CD4-positive, alpha-beta T cell treated with Interleukin-6 for 4 hours (primary cell): ENCODE results near the gene PWP2.
"Not testable (repeated sequence)": the region's sequence is repeated elsewhere in the genome, so short reads cannot be mapped to it uniquely, and the experiment has no call there.

ENCODE experiments used
- DNase-seq: peaks from one replicate; pipeline ENCODE4 v3.0.0-alpha.2; 2020; ENCODE audit warnings: mixed read lengths

Gene PWP2

DNA sequence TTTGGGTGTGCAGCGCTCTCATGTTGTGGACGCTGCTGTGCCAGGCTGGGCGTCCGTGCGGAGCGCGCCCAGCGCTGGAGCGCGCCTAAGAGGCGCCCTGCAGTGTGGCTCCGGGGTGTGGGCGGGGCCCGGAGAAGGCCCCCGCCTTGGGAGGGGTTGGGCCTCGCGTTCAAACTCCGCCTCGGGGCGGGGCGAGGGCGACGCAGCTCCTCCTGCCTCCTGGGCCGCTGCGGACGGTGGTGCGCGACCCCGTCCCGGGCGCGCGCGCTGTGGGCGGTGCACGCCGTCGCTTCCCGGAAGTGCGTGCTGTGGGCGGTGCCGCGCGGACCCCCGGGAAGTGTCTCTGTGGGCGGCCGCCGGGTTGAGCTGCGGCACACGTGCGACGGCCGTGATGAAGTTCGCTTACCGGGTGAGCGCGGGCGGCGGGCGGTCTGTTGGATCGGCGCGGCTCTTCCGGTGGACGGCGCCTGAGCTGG is at the start of gene PWP2:
PWP2 (plus strand) TSS at position 374 of the 476 bp plus-strand sequence; CDS start at position 392, 18 bp downstream.
- not testable (repeated sequence) for DNase-seq

DNA sequence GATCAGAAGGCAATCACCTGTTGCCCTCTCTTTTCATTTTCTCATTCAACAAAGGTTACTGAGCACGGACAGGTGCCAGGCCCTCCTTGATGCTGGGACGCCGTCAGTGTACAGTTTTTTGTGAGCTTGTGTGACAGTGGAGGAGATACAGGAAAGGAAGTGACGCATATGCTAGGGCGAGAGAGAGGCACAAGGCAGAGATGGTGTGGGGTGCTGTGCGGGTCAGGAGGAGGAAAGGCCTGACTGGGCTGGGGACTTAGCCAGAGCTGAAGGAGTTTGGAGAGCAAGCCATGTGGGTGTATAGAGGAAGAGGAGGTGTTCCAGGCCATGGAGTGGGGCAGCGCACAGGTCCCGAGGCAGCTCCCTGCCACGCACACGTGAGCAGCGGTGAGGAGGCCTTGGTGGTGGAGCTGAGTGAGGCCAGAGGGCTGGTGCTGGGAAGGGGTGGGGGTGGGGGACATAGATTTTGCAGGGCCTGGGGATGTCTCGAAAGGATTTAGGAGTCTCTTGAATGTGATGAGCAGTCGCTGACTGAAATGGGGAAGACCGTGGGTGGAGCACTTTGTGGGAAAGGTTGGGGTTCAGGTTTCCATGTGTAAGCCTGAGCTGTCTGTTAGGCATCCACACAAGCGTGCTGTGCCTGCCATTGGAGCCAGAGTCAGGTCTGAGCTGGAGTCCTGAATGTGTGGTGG is 49.1 kb upstream of the PWP2 start:
- DNase-seq, result peak; percentile 28

DNA sequence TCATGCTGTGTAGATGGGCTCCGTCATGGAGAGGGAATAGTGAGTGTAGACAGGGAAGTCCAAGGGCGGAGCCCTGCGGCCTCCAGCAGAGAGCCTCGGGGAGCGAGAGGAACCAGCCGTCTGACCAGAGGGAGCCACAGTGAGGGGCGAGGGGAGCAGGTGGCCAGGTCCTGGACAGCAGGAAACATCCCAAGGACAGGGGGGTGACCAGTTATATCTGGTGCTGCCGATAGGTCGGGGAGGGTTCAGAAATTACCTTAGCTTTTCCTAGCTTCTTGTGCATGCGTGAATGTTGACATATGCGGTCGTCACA is 48.6 kb upstream of the PWP2 start:
- no peak for DNase-seq

DNA sequence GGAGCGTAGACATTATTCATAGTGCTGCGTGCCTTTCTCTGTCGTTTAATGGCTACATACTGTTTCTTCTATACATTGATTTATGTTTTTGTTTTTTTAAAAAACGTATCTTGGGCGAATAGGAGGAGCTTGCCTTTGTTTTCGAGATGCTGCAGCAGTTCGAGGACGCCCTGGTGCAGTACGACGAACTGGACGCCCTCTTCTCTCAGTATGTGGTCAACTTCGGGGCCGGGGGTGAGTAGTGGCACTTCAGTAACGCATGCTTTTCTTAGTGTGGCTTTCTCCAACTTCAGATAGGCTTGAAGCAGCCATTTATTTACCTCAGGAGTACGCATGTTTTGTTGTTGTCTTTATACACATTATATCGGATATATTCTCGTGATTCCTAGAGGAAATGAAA is 48.2 kb upstream of the PWP2 start:
- no peak for DNase-seq

DNA sequence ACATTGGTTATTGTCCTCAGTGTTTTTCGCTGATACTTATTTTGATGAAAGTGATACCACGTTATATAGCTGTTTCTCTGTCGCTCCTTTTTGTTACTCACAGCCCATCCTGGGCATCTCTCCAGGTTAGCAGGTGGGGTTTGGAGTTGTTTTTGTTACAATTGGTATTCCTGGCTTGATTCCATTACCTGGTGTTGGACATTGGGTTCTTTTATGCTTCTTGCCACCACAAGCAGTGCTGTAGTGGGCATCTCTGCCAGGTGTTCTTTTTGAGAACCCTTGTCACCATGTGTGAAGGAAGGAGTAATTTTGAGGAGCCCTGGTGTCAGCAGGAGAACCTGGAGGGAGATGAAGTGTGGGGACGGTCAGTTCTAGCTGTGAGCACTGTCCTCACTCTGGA is 47.5 kb upstream of the PWP2 start:
- no peak for DNase-seq

DNA sequence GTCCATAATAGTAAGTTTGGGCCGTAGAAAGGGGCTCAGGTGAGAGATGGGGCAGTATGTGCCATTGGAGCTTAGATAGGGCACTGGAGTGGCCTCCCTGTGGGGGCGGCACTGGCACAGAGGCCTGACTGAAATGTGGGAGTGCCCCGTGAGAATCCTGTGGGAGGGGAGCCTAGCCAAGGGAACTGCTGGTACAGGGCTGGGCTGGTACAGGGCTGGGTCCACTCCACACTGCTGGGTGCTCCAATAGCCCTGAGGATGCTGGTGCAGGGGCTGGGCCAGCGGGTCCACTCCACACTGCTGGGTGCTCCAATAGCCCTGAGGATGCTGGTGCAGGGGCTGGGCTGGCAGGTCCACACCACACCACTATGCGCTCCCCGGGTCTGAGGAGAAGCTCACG is 44.8 kb upstream of the PWP2 start:
- DNase-seq, result no peak

DNA sequence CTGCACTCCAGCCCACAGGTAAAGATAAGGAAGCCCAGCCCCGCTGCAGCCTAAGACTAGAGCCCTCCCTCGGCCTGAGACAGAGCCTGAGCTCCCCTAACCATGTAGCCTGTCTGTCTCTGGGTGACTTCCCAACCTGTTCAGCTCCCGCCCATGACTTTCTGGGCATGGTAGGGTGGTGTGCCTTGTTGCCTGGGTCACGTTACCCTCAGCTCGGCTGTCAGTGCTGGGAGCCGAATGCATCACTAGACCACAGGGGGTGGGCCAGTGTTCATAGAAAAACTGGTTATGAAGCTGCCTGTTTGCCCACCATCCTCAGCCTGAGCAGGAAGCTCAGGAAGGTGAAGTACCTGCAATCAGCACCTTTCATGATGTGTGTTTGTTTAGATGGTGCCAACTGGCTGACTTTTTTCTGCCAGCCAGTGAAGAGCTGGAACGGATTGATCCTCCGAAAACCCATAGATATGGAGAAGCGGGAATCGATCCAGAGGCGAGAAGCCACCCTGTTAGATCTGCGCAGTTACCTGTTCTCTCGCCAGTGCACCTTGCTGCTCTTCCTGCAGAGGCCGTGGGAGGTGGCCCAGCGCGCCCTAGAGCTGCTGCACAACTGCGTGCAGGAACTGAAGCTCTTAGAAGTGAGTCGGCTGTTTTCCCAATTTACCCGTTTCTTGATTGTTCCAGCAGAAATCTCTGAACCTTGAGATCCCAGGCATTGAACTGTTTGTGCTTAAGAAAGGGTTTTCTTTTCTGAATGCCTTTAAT is 43.9 kb upstream of the PWP2 start:
- no peak for DNase-seq

DNA sequence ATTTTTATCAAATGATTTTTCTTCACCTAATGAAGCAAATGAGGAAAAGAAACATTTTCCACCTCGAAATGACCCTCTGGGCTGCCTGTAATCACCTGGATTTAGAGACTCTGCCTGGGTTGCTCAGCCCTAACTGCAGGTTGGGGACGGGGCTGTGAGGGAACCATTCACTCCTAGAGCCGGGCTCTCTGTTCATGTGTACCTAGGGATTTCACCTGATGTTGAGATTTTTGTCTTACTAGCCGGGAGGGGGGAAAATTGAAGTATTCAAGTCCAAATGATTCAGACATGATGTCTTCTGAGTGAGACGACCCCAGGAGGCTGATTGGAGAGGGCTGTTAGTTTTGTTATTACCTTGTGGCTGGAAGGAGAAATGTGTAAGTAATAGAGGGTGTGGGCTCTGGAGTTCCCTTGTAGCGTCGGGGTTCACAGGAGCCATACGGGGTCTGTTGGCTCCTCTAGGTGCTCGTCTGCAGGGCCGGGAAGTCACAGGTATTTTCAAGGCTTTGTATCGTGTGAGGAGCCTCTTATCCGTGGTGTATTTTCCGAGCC is 42.3 kb upstream of the PWP2 start:
- no peak for DNase-seq

DNA sequence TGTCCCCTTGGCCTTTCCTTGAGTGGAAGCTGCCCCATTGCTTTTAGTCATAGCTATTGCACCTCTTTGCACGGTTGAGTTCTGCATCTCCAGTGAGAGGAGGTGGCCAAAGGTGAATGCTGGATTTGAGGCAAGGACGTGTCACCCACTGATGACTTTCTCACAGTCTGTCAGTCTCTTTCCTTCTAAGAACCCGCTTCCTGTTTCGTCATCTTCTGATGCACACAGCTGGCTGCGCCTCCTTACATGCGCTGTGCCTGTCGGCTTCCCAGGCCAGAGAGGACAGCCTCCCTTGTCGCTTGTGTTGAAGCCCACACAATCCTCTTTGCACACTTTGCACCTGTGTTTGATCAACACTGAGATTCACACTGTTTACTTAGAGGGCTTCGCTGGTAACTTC is 41.8 kb upstream of the PWP2 start:
- DNase-seq, result peak; percentile 81

DNA sequence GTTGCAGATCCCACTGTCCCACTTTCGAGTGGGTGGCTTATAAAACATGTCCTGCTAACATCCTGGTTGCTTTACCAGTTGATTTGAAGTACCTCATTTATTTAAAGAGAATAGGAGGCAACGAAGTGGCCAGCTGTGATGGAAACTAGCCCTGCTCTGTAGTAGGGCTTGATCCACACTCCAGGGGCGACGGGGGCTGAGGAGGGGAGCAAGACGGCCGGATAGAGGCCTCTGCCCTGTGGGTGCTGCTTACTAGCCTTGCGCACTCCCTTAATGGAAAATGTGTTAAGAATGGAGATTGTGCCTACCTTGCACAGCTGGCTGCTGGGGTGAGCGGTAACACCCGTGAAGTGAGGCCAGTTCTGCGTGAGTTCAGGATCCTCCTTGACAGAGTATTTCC is 41.1 kb upstream of the PWP2 start:
- no peak for DNase-seq

DNA sequence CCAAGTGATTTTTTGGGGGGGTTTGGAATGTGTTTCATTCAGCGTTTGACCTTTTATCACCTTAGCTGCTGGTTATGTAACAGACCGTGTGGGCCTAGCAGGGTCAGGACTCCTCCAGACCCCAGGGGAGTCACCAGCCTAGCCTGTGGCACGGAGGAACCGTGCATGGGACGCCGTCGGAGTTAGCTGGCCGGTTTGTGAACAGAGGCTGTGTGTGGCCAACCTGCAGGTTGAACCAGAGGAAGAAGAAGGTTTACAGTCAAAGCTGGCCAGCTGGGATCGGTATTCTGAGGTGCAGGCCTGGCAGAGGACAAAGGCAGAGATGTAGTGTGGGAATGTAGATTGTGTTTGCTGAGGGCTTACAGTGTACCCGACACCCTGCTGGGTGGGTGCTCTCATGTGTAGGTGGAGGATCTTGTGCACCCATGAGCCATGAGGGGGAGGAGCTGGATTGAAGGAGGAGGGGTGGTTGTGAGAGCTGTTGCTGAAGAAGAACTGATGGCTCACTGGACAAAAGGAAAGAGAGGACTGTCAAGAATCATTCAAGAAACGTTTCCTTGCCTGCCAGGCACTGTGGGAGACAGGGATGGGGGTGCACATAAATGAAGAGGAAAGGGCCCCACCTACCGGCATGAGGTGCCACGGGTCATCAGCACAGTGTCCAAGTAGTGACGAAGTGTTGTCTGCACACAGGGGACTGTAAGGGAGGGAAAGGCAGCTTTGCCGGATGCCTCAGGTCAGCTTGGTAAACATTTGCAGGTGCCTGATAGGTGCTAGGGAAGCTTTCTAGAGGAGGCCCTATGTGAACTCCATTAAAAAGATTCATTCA is 40.0 kb upstream of the PWP2 start:
- DNase-seq, result no peak

DNA sequence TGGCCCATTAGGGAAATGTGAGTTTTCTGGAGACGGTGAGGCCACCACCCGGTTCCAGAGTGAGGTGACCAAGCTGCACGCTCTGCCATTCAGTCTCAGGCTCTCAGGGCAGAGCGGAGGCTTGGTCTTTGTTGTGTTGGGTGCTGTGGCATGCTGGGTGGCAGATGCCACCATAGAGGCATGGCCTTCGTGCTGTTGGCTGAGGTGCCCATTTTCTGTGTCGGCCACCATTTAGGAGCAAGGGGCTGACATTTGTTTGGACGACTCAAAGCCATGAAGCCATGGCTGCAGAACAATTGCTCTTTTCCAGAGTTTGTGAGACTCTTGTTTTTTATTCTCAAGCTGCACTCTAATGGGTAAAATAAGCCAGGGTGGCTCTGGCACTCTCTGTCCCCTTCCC is 36.8 kb upstream of the PWP2 start:
- DNase-seq, result no peak

DNA sequence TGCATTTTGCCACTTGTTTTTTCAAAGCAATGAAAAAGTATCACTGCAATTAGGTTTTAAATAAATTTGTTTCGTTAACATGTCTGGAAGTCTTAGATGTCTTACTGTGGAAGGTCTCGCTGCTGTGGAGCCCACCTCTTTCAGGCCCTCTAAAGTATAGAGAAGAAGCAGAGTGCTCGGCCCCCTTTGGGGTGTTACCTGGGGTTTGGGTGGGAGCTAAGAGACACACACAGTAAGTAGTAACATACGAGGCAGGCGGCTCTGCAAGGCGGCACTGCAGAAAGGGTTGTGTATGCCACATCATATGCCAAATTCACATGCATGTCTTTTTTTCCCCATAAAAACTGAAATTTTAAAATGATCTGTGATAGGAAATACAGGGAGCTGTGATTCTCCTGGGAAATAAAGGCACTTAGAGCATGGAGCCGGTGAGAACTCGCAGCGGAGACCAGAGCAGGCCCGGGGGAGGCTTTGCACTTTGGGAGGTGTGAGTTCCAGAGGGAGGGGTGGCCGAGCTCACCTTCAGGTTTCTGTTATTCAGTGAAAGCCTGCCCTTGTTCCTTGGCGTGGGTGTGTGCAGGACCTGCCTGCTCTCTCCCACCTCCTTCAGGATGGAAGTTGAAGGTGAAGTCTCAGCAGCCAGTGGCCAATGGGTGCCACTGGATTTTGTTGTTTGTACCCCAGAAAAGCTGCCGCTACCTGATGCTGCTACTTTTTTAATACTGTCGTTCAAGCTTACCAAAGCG is 35.7 kb upstream of the PWP2 start:
- no peak for DNase-seq

DNA sequence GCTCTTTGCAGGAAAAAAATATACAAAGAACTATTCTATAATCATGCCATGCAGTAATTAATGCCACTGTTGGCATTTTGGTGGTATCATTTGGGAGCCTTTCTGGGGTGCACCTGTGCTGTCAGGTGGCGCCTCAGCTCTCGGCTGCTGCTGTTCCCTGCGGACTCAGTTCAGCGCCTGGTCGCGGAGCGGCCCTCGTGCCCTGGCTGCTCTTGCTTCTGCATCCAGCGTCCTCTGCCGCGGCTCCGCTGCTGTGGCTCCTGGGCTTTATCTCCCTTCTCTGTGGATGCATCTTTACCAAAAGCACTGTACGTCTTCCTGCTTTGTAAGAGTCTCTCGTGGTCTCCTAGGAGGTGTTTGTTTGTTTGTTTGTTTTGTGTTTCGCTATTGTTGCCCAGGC is 35.1 kb upstream of the PWP2 start:
- no peak for DNase-seq

DNA sequence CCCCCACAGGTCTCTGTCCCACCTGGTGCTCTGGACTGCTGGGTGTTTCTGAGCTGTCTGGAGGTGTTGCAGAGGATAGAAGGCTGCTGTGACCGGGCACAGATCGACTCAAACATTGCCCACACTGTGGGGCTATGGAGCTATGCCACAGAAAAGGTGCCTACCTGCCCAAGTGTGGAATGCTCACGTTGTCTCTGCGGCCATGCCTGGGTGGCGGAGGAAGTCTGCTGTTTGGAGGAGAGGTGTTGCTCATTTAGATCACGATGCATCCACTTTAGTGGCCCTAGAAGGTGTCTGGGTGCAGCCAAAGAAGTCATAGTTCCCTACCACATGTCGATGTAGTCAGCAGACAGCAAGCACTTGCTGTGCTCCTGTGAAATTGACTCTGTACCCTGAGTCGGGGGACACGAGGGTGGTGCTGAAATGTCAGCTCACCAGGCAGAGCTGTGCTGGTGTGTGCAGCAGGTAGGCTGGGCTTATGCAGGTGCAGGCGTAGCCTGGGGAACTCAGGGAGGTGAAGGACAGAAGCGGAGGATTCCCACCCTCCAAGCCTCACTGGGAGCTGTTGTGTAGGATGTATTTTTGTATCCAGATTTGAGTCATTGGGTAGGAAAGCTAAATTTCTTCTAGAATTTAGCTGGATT is 32.8 kb upstream of the PWP2 start:
- no peak for DNase-seq

DNA sequence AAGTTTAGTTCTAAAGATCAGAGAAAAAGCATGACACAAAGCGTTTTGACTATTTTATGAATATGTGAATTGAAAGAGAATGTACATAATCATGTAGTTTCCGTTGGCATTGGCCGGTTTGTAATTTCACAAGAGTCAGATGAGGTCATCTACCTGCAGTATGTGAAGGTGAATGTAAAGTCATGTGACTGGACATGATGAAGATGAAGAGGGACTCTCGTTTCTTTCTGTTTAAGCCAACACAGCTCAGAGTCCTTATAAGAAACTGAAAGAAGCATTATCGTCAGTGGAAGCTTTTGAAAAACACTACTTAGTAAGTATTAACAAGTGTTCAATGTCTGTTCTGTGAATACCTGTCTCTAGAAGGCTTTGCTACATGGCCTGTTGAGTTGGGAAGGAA is 30.9 kb upstream of the PWP2 start:
- no peak for DNase-seq

DNA sequence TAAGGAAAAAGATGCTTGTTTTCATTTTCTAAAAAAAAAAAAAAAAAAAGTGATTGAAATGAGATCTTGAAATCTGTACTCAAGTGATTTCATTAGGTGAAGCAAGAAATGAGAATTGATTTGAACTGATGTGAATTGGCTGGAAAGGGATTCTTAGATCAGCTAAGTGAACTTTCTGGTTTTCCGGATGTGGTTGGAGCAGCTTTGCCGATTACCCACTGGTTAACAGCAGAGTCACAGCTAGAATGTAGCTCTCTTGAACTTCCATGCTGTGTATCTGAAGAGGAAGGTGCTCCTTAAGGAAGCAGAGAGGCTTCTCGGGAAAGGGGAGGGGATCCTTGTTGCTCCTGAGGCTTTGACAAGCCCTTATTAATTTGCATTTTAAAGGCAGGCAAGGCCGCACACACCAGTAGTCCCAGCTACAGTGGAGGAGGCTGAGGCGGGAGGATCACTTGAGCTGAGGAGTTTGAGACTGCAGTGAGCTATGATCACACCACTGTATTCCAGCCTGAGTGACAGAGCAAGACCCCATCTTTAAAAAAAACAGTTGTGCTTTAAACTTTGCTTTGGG is 28.7 kb upstream of the PWP2 start:
- no peak for DNase-seq

DNA sequence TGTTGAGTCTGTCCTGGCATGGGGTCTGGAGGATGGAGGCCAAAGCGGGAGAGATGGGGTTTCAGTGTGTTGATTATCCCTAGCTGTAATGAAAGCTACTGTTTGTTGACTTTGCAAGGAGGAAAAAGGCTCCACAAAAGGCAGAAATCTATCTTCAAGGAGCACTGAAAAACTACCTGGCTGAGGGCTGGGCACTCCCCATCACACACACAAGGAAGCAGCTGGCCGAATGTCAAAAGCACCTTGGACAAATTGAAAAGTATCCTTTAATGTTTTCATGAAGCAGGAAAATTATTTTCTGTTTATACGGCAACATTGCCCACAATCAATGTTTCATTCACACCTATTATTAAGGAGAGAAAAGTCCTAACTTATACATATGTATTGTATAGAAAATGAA is 27.8 kb upstream of the PWP2 start:
- DNase-seq, result no peak

DNA sequence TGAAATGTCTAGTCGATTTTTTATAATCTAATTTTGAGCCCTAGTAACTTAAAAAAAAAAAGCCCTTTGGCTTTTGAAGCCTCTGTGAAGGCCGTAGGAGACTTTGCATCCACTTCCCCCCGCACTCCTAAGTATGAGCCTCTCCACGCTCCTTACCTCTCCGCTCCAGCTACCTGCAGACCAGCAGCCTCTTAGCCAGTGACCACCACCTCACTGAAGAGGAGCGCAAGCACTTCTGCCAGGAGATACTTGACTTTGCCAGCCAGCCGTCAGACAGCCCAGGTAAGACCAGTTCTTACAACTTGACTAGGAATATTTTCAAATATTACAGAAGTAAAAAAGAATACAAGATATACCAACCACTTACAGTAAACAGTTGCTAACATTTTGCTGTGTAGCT is 27.4 kb upstream of the PWP2 start:
- DNase-seq, result no peak

DNA sequence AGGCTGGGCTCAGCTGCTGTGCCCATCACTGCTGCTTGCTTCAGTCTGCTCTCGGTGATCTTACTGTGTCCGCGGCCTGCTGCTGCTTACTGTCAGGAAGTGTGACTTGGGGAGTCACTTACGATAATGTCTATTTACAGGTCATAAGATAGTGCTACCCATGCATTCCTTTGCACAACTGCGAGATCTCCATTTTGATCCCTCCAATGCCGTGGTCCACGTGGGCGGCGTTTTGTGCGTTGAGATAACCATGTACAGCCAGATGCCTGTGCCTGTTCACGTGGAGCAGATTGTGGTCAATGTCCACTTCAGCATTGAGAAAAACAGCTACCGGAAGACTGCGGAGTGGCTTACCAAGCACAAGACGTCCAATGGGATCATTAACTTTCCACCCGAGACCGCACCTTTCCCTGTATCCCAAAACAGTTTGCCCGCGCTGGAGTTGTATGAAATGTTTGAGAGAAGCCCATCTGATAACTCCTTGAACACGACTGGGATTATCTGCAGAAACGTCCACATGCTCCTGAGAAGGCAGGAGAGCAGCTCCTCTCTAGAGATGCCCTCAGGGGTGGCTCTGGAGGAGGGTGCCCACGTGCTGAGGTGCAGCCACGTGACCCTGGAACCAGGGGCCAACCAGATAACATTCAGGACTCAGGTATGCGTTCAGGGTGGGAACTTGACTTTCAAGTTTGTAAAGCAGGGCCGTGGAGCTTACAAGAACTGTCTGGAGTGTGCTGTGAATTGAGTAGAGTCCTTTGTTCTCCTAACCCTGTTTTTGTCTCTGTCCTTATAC is 24.4 kb upstream of the PWP2 start:
- peak; percentile 31 for DNase-seq
